GM23338 (cell line): Measurements from ENCODE around the gene WTIP.

Experiments
- CREB1 ChIP-seq: fragments of 250-450 bp; sonication (Bioruptor Pico); IDR thresholded peaks from 2 replicates; pipeline ENCODE4 v1.5.0; 2020; ENCODE audit warnings: low read depth, mild to moderate bottlenecking, moderate library complexity
- EZH2 ChIP-seq: fragments of 200-600 bp; sonication (generic); IDR thresholded peaks from one replicate; pipeline ENCODE4 v1.8.0; 2017; ENCODE audit warnings: antibody characterized with exemption, mild to moderate bottlenecking, low read depth; ENCODE audit not compliant: unreplicated experiment
- POLR2AphosphoS5 ChIP-seq: IDR thresholded peaks from 2 replicates; pipeline ENCODE4 v1.6.1; 2016; ENCODE audit warnings: antibody characterized with exemption, low read depth
- STAT1 ChIP-seq: IDR thresholded peaks from one replicate; pipeline ENCODE4 v1.6.1; 2016; ENCODE audit warnings: antibody characterized with exemption; ENCODE audit not compliant: unreplicated experiment
- TF ChIP-seq, protein P1 (sequence below), 2 experiments: fragments of 200-600 bp in 1 of 2; sonication (generic) in 1 of 2; conservative IDR thresholded peaks; 2 replicates each; pipeline versions ENCODE4 v1.5.1 to v1.6.1; 2016 to 2017; ENCODE audit warnings: antibody characterized with exemption in 2 of 2, low read depth in 2 of 2, mild to moderate bottlenecking in 2 of 2, moderate library complexity in 1 of 2

GRCh38 chr19:34475026-34475974 lies 6.3 kb upstream of the WTIP start:
- TF ChIP-seq EZH2 = no peak
- TF ChIP-seq CREB1 (CRISPR knock-in tag) = no peak
- TF ChIP-seq, protein P1, sequence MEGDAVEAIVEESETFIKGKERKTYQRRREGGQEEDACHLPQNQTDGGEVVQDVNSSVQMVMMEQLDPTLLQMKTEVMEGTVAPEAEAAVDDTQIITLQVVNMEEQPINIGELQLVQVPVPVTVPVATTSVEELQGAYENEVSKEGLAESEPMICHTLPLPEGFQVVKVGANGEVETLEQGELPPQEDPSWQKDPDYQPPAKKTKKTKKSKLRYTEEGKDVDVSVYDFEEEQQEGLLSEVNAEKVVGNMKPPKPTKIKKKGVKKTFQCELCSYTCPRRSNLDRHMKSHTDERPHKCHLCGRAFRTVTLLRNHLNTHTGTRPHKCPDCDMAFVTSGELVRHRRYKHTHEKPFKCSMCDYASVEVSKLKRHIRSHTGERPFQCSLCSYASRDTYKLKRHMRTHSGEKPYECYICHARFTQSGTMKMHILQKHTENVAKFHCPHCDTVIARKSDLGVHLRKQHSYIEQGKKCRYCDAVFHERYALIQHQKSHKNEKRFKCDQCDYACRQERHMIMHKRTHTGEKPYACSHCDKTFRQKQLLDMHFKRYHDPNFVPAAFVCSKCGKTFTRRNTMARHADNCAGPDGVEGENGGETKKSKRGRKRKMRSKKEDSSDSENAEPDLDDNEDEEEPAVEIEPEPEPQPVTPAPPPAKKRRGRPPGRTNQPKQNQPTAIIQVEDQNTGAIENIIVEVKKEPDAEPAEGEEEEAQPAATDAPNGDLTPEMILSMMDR (conservative IDR thresholded peaks at IDR 0.05; ENCODE audit: low read depth in 2 of 2) = no peak
- TF ChIP-seq POLR2AphosphoS5 = no peak
- TF ChIP-seq STAT1 = no peak
